Mucosa of stomach (tissue), 1 donor: ENCODE data around the gene ZNF740.
"Not testable (repeated sequence)": the region's sequence is repeated elsewhere in the genome, so short reads cannot be mapped to it uniquely, and the experiment has no call there.

Source experiments
- H3K27me3 ChIP-seq: one replicate; pipeline ENCODE4 v1.7.0; 2013; ENCODE audit warnings: mild to moderate bottlenecking, low read length; ENCODE audit not compliant: control insufficient read depth, insufficient read depth
- H3K36me3 ChIP-seq: one replicate; pipeline ENCODE4 v1.7.0; 2013; ENCODE audit warnings: low read length; ENCODE audit not compliant: control insufficient read depth, insufficient read depth
- H3K4me1 ChIP-seq: one replicate; pipeline ENCODE4 v1.7.0; 2013; ENCODE audit warnings: mild to moderate bottlenecking, low read length; ENCODE audit not compliant: control insufficient read depth, insufficient read depth
- H3K4me3 ChIP-seq: one replicate; pipeline ENCODE4 v1.7.0; 2013; ENCODE audit warnings: low read length
- H3K9ac ChIP-seq: one replicate; pipeline ENCODE4 v1.7.0; 2013; ENCODE audit warnings: mild to moderate bottlenecking, low read length, moderate library complexity
- H3K9me3 ChIP-seq: one replicate; pipeline ENCODE4 v1.7.0; 2013; ENCODE audit warnings: mild to moderate bottlenecking, low read length, moderate library complexity; ENCODE audit not compliant: control insufficient read depth
- donor health status: Pancreatic carcinoma.

ZNF740 gene

DNA sequence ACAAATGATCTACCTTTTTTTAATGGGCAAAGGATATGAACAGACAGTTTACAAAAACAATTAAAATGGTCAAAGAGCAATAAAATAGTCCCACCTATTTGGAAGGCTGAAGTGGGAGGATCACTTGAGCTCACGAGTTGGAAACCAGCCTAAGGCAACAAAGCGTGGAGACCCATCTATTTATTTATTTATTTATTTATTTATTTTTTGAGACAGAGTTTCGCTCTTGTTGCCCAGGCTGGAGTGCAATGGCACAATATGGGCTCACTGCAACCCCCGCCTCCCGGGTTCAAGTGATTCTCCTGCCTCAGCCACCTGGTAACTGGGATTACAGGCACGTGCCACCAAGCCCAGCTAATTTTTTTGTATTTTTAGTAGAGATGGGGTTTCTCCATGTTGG, 3.1 kb upstream of the ZNF740 start:
- not testable (repeated sequence) for H3K27me3 ChIP-seq, H3K4me3 ChIP-seq, H3K9me3 ChIP-seq, H3K9ac ChIP-seq, H3K36me3 ChIP-seq
- H3K4me1 ChIP-seq: peaks cover 34% of the 10 kb centered on the region

DNA sequence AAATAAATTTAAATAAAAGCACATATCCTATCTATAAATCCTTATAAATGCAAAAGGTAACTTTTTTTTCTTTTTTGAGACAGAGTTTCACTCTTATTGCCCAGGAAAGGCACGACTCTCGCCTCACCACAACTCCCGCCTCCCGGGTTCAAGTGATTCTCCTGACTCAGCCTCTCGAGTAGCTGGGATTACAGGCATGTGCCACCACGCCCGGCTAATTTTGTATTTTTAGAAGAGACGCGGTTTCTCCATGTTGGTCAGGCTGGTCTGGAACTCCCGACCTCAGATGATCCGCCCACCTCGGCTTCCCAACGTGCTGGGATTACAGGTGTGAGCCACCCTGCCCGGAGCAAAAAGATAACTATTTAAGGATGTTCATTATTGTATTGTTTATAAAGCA, 1.7 kb upstream of the ZNF740 start:
- H3K9me3 ChIP-seq, H3K36me3 ChIP-seq, H3K4me3 ChIP-seq, H3K9ac ChIP-seq, H3K27me3 ChIP-seq: not testable (repeated sequence)
- H3K4me1 ChIP-seq: peaks cover 40% of the 10 kb centered on the region

DNA sequence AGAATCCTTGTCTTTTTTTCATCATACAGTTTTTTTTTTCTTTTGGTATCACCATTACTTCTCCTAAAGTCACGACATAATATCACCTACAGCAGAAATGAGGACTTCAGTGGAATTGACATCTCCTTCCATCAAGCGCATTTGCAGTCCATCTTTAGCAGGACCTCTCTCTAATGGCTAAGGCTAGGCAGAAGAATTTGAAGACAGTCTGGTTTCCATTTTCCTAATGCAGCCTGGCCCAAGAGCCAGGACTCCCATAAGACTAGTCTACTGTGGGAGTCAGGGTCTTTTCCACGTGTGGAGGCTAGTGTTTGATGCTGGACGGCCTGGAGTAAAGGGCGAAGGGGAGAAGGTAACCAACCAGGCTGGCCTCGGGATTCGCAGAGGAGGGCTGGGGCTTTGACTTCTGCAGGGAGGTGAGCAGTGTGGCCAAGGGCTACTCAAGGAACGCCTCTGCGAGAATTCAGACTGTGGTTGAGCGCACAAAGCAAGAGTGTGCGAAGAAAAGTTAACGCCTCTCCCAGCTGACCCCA, 769 bp upstream of the ZNF740 start:
- no peaks in the 10 kb centered on the region for H3K27me3 ChIP-seq
- no peaks in the 10 kb centered on the region for H3K9me3 ChIP-seq
- peak overlapping the region; percentile 72 for H3K4me3 ChIP-seq
- peaks cover 8% of the 10 kb centered on the region for H3K36me3 ChIP-seq
- peaks cover 38% of the 10 kb centered on the region for H3K4me1 ChIP-seq
- H3K9ac ChIP-seq: peak overlapping the region; percentile 93

DNA sequence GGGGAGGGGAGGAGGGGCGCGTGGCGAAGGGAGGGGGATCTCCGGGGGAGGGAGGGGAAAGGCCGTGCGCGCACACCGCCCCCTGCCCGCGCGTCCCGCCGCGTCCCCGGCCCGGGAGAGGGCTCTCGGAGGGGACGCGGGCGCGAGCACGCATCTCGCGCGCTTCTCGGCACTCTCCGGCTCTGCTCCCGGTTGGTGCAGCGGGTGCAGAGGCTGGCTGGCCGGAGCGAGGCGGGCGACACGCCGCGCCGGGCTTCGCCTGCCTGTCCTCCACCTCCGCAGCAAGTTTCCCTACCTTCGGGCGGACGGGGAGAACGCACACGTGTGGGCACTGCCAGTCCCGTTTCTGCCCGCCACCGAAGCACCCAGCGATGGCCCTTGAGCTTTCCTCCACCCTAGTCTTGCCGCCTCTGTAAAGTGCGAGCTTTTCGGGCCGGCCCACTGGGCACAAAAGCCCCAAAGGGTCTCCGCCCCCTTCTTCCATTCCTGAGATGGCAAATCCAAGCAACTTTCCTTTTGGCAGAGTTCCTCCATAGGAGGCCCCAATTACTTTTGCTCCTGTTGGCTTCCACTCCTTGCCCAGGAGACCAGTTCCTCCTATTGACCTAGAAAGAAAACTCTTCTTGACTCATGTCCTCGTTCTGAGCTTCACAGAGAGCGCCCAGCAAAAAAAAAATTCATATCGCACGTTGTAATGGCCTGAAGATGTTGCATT, 566 bp downstream of the ZNF740 start:
- Histone ChIP-seq H3K9ac (peak overlapping the region; percentile 93), H3K4me3 (peak overlapping the region; percentile 72), H3K9me3 (no peaks in the 10 kb centered on the region), H3K27me3 (no peaks in the 10 kb centered on the region), H3K36me3 (peaks cover 16% of the 10 kb centered on the region), H3K4me1 (peaks cover 25% of the 10 kb centered on the region)

DNA sequence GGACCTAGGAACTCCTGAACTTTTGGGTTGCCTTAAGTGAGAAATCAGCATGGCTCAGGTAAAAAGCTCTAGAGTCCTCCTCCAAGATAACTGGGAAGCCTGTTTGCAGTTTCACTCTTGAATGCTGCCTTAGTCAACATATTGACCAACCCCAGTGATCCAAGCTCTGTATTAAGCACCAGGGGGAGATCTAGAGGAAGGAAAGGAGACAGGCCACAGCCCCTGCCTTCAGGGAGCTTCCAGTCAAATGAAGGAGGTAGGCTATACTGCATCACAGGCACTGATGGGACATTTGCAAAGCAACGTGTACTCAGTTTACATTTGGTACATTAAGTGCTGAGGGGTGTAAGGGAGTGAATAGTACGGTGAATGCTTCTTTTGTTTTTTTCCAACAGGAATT, 1.4 kb downstream of the ZNF740 start:
- H3K9ac ChIP-seq: peak overlapping the region; percentile 93
- H3K4me1 ChIP-seq: peaks cover 25% of the 10 kb centered on the region
- peaks cover 17% of the 10 kb centered on the region for H3K36me3 ChIP-seq

DNA sequence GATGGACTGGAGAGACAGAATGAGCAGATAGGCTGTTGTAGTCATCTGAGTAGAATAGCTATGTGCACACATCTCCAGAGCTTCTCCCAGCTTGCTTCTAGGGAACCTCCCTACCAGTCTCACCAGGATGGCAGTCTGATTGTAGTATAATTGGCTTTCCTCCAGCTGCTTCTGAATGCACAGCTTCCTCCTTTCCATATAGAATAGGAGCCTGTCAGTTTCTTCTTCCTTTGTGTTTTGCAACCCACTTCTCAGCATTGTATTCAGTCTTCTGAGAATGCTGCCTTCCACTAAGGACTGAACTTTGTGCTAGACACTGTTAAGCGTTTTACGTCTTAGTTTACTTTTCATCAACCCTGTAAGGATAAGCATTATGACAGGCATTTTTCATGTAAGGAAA, 2.4 kb downstream of the ZNF740 start:
- H3K36me3 ChIP-seq: peaks cover 23% of the 10 kb centered on the region
- no peak overlapping the region for H3K4me3 ChIP-seq
- peaks cover 25% of the 10 kb centered on the region for H3K4me1 ChIP-seq
- H3K9ac ChIP-seq: no peak overlapping the region
- H3K9me3 ChIP-seq: no peaks in the 10 kb centered on the region
- H3K27me3 ChIP-seq: no peaks in the 10 kb centered on the region

More for the DNA sequence above, 1.4 kb downstream of the ZNF740 start:
- Histone ChIP-seq H3K27me3 (no peaks in the 10 kb centered on the region), H3K9me3 (no peaks in the 10 kb centered on the region), H3K4me3 (peak overlapping the region; percentile 52)

DNA sequence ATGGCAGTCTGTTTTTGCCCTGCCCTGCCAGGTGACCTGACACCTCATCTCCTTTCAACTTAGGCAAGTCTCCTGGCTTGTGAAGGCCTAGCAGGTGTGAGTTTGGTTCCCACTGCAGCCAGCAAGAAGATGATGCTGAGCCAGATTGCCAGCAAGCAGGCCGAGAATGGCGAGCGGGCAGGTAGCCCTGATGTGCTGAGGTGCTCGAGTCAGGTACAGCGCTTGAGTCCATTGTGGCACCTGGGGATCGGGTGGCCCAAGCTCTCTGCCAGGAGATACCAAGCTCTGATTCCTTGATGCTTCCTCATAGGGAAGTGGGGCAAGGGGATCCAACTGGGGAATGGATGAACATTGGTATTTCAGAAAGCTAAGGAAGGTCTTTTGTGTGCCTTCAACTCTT, 4.3 kb downstream of the ZNF740 start:
- H3K27me3 ChIP-seq: no peaks in the 10 kb centered on the region
- H3K9me3 ChIP-seq: no peaks in the 10 kb centered on the region
- H3K9ac ChIP-seq: no peak overlapping the region
- peaks cover 23% of the 10 kb centered on the region for H3K36me3 ChIP-seq
- no peak overlapping the region for H3K4me3 ChIP-seq
- H3K4me1 ChIP-seq: peaks cover 21% of the 10 kb centered on the region

DNA sequence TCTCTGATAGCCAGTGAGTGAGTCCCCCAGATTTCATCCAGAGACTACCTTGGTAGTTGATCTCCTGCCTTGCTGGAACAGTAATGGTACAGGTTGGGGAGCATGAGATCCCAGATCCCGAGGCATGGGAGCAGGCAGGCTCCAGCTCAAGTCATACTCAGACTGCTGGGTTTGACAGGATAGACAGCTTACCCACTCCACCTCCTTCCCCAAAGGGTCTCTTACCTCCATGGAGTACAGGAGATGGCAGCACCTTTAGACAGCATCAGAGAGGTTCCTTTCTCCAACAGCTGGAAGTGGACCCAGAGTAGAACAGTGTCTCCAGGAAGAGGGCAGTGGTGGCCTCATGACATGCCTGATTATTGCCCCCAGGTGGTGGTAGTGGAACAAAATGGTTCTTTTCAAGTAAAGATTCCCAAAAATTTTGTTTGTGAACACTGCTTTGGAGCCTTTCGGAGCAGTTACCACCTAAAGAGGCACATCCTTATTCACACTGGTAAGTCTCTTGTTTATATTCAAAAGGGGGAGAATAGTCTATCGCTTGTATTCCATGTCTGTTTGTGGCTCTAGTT, 5.1 kb downstream of the ZNF740 start:
- H3K9ac ChIP-seq: no peak overlapping the region
- peaks cover 23% of the 10 kb centered on the region for H3K36me3 ChIP-seq
- no peak overlapping the region for H3K4me3 ChIP-seq
- H3K4me1 ChIP-seq: peaks cover 19% of the 10 kb centered on the region
- H3K9me3 ChIP-seq: no peaks in the 10 kb centered on the region
- no peaks in the 10 kb centered on the region for H3K27me3 ChIP-seq

DNA sequence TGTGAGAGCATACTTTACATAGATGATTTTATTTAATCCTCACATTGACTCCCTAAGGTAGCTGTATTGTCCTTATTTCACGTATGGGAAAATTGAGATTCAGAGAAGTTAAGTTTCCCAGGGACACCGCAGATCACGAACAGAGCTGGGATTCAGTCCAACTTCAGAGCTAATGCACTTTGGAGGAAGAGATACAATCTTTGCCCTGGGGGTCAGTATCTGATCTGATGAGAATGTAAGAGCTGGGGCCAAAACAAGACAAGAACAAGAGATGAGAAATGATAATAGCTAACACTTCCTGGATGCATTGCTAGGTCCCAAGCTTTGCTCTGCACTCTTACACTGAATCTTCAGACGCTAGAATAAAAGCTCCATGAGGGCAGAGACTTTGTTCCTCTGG, 6.2 kb downstream of the ZNF740 start:
- no peaks in the 10 kb centered on the region for H3K9me3 ChIP-seq
- H3K4me1 ChIP-seq: peaks cover 13% of the 10 kb centered on the region
- H3K36me3 ChIP-seq: peaks cover 23% of the 10 kb centered on the region

DNA sequence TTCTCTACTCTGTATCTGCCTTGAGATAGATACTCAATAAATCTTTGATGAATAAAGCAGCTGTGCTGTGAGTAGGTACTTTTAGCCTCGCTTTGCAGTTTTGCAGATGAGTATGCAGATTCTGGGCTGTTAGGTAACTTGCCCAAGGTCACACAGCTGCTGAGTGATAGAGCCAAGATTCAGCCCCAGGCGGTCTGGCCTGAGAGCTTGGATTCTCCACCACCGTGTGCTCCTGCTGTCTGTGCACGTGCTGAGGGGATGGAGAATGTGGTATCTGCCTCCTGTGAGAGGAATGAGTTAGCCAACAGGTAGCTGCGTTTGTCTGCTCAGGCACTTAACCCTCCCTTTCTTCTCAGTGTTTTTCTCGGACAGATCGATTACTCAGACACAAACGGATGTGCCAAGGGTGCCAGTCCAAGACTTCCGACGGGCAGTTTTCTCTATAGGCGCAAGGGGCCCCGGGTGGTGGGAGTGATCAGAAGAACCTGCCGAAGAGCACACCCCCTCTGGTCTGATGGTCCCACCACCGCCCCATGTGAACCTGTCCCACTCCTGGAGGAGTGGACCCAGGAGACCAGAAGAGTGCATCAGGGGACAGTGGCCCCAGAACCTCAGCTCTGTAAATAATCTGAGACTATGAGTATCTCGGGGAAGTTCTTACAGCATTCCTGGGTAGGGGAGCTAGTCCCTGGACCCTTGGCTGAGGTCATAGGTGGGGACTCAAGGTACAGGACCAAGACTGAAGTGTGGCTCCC, 6.8 kb downstream of the ZNF740 start:
- Histone ChIP-seq H3K36me3 (peaks cover 20% of the 10 kb centered on the region), H3K9me3 (no peaks in the 10 kb centered on the region), H3K4me1 (peaks cover 8% of the 10 kb centered on the region), H3K9ac (no peak overlapping the region), H3K4me3 (no peak overlapping the region), H3K27me3 (no peaks in the 10 kb centered on the region)

More for the DNA sequence above, 6.2 kb downstream of the ZNF740 start:
- H3K9ac ChIP-seq: no peak overlapping the region
- no peaks in the 10 kb centered on the region for H3K27me3 ChIP-seq
- H3K4me3 ChIP-seq: no peak overlapping the region

DNA sequence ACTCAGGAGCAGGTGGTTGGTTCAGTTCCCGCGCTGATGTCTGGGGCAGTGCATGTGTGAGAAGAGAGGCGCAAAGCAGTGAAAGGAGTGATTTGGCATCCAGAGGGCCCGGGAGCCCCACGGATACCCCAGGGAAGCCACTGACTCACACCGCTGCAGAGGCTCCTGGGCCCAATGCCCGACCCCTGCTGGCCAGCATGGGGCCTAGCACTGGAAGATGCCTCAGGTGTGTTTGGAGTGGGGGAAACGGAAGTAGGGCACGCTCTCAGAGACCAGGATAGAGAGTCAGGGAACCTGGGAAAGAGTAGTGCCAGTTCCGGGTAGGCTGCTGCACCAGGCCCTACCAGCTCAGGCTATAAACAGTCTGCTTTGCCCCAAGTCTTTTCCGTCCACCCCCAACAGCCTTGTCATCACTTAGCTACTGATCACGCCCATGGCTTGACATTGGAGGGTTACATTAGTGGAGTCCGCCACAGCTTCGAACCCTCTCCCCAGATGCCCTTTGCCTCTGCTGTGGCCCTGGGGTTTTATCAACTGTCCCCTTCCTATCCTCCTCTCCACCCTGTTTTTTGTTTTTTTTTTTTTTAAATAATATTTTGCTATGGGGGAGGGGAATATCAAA, 9.7 kb downstream of the ZNF740 start:
- H3K4me3 ChIP-seq: no peak overlapping the region
- H3K4me1 ChIP-seq: no peaks in the 10 kb centered on the region
- no peaks in the 10 kb centered on the region for H3K9me3 ChIP-seq
- no peaks in the 10 kb centered on the region for H3K27me3 ChIP-seq
- peaks cover 14% of the 10 kb centered on the region for H3K36me3 ChIP-seq
- no peak overlapping the region for H3K9ac ChIP-seq
